Measurements from ENCODE around the gene SELENOW. TPM values are rescaled to one million over a fixed set of nuclear protein-coding genes. Genes with fewer than 3 reads are reported as not detected.

SELENOW gene
- total RNA-seq, 3 donors from 2014 or later (not counting 1 experiment from before 2014, with no cell fraction given), result 90.5 to 104 (median 97.2) TPM

DNA sequence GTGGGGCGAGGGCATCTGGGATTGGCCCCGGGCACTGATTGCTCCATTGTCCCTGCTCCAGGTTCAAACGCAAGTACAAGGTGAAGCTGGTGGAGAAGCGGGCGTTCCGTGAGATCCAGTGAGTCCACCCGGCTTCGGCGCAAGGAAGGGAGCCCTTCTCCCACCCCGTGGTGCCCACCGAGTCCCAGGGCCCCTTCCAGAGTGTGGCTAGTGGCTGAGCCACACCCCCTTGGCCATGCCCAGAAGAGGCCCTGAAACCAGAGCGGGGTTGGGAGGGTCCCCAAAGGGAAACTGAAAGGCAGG is 21.9 kb upstream of the SELENOW start:
- Mint-ChIP-seq H3K9me3 (peaks cover 2 to 3% of the 10 kb centered on the region in 2 donors), H3K27ac (peak overlapping the region in 1 of 2 donors; percentile 78), H3K4me3 (no peak overlapping the region), H3K27me3 (ENCODE audit: low read depth in 2 of 2) (no peaks in the 10 kb centered on the region), H3K36me3 (peaks cover 11% of the 10 kb centered on the region), H3K4me1 (no peaks in the 10 kb centered on the region)
- intact Hi-C loops (cut with micrococcal nuclease), result no loop called here
- Histone ChIP-seq H3K27me3 (ENCODE audit: control insufficient read depth, insufficient read depth, low read length) (no peaks in the 10 kb centered on the region), H3K4me3 (ENCODE audit: low read length) (no peak overlapping the region), H3K9me3 (ENCODE audit: control insufficient read depth, insufficient read depth, low read length) (no peaks in the 10 kb centered on the region), H3K36me3 (ENCODE audit: control insufficient read depth, insufficient read depth, low read length) (peaks cover 57% of the 10 kb centered on the region), H3K27ac (ENCODE audit: low read length) (no peak overlapping the region), H3K4me1 (ENCODE audit: control insufficient read depth, insufficient read depth, low read length) (no peaks in the 10 kb centered on the region)
- DNase-seq (no peak), ATAC-seq (no peak)
- TF ChIP-seq, protein P1, sequence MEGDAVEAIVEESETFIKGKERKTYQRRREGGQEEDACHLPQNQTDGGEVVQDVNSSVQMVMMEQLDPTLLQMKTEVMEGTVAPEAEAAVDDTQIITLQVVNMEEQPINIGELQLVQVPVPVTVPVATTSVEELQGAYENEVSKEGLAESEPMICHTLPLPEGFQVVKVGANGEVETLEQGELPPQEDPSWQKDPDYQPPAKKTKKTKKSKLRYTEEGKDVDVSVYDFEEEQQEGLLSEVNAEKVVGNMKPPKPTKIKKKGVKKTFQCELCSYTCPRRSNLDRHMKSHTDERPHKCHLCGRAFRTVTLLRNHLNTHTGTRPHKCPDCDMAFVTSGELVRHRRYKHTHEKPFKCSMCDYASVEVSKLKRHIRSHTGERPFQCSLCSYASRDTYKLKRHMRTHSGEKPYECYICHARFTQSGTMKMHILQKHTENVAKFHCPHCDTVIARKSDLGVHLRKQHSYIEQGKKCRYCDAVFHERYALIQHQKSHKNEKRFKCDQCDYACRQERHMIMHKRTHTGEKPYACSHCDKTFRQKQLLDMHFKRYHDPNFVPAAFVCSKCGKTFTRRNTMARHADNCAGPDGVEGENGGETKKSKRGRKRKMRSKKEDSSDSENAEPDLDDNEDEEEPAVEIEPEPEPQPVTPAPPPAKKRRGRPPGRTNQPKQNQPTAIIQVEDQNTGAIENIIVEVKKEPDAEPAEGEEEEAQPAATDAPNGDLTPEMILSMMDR (IDR thresholded peaks at IDR 0.05), result no peak
- 98% methylated on average over 12 of the region's 12 CpGs for WGBS (ENCODE audit: insufficient coverage)

DNA sequence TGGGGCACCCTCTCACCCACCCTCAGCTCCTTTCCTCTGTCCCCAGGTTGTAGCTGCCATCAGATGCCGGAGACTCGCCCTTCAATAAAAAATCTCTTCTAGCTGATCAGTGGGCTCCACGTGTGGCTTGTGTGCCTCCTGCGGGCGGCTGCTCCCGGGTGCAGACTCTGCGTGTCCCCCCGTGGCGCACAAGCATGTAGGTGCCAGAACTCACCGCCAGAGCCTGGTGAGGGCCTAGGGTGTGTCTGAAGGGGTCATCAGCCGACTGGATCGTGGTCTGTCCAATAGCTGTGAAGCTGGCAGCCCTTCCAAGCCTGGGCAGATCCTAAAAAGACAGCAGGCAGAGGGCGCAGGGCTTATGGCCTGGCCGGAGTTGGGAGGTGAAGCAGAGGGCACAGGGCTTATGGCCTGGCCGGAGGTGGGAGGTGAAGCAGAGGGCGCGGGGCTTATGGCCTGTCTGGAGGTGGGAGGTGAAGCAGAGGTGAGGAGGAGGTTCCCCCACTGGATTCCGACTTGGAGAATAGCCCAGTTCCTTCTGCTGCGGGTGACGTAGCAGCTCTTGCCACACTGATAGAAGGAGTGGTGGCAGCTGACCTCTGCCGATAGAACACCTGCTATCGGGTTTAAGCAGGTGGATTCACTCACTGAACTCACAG is 21.4 kb upstream of the SELENOW start:
- WGBS (ENCODE audit: insufficient coverage), result 98% methylated on average over 22 of the region's 22 CpGs

DNA sequence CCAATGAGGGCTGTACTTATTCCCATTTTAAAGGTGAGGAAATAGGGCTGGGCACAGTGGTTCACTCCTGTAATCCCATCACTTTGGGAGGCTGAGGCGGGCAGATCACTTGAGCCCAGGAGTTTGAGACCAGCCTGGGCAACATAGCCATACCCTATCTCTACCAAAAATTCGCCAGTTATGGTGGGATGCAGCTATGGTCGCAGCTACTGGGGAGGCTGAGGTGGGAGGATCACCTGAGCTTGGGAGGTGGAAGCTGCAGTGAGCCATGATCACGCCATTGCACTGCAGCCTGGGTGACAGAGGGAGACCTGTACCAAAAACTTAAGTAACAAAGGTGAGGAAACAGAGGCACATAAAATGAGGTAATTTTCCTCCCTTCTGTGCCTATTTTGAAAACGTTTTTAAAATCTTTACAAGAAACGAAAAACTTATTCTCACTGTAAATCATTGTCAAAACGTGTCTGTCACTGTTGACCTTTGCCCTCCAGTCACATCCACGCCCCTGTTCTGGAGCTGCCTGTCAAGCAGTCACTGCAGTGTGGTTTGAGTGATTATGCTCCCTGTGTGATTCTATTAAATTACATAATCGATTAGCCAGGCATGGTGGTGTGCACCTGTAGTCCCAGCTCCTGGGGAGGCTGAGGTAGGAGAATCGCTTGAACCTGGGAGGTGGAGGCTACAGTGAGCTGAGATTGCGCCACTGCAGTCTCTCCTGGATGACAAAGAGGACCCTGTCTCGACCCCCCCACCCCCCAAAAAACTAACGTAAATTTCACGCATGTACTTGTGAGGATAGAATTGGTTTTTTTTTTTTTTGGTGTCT is 20.7 kb upstream of the SELENOW start:
- H3K27ac ChIP-seq (ENCODE audit: low read length), result no peak overlapping the region
- Mint-ChIP-seq H3K4me1 (no peaks in the 10 kb centered on the region), H3K9me3 (peaks cover 2 to 3% of the 10 kb centered on the region in 2 donors), H3K4me3 (no peak overlapping the region), H3K27me3 (ENCODE audit: low read depth in 2 of 2) (no peaks in the 10 kb centered on the region), H3K36me3 (peaks cover 11% of the 10 kb centered on the region), H3K27ac (peak overlapping the region in 1 of 2 donors; percentile 78)
- H3K9me3 ChIP-seq (ENCODE audit: control insufficient read depth, insufficient read depth, low read length), result no peaks in the 10 kb centered on the region
- no peak overlapping the region for H3K4me3 ChIP-seq (ENCODE audit: low read length)
- H3K4me1 ChIP-seq (ENCODE audit: control insufficient read depth, insufficient read depth, low read length), result no peaks in the 10 kb centered on the region
- no peak for ATAC-seq
- DNase-seq, result peak in 1 of 2 donors; percentile 7
- TF ChIP-seq, protein P1 (IDR thresholded peaks at IDR 0.05), result no peak
- H3K27me3 ChIP-seq (ENCODE audit: control insufficient read depth, insufficient read depth, low read length), result no peaks in the 10 kb centered on the region
- peaks cover 47% of the 10 kb centered on the region for H3K36me3 ChIP-seq (ENCODE audit: control insufficient read depth, insufficient read depth, low read length)
- intact Hi-C loops (cut with micrococcal nuclease), result no loop called here
- 90% methylated on average over 10 of the region's 14 CpGs for WGBS (ENCODE audit: insufficient coverage)

More for the DNA sequence above, 21.4 kb upstream of the SELENOW start:
- Histone ChIP-seq H3K36me3 (ENCODE audit: control insufficient read depth, insufficient read depth, low read length) (peaks cover 55% of the 10 kb centered on the region), H3K27ac (ENCODE audit: low read length) (no peak overlapping the region), H3K27me3 (ENCODE audit: control insufficient read depth, insufficient read depth, low read length) (no peaks in the 10 kb centered on the region), H3K4me1 (ENCODE audit: control insufficient read depth, insufficient read depth, low read length) (no peaks in the 10 kb centered on the region), H3K9me3 (ENCODE audit: control insufficient read depth, insufficient read depth, low read length) (no peaks in the 10 kb centered on the region), H3K4me3 (ENCODE audit: low read length) (no peak overlapping the region)
- peaks cover 11% of the 10 kb centered on the region for H3K36me3 Mint-ChIP-seq
- peak overlapping the region in 1 of 2 donors; percentile 78 for H3K27ac Mint-ChIP-seq
- peaks cover 2 to 3% of the 10 kb centered on the region in 2 donors for H3K9me3 Mint-ChIP-seq
- ATAC-seq (no peak), DNase-seq (peak in 1 of 2 donors; percentile 10)
- TF ChIP-seq, protein P1 (IDR thresholded peaks at IDR 0.05), result no peak
- no peak overlapping the region for H3K4me3 Mint-ChIP-seq
- no peaks in the 10 kb centered on the region for H3K27me3 Mint-ChIP-seq (ENCODE audit: low read depth in 2 of 2)
- intact Hi-C loops (cut with micrococcal nuclease), result no loop called here
- no peaks in the 10 kb centered on the region for H3K4me1 Mint-ChIP-seq
